Tibial nerve (tissue), 4 donors: ENCODE data around the gene TPBG.

Experiments
- EP300 ChIP-seq, 2 donors: sonication (generic); formaldehyde crosslinking; IDR thresholded peaks; one replicate each; pipeline ENCODE4 v1.6.1; 2017; ENCODE audit warnings: antibody characterized with exemption in 2 of 2, mild to moderate bottlenecking in 1 of 2
- POLR2A ChIP-seq, 2 donors: fragments of 450-650 bp; IDR thresholded peaks; one replicate each; pipeline ENCODE4 v1.6.1; 2017; ENCODE audit warnings: antibody characterized with exemption in 2 of 2, mild to moderate bottlenecking in 2 of 2, moderate library complexity in 2 of 2
- TF ChIP-seq, protein P1 (sequence below), 5 experiments: fragments of 200-600 bp in 3 of 5; fragments of 450-650 bp in 2 of 5; sonication (generic) in 3 of 5; IDR thresholded peaks; one replicate each; pipeline ENCODE4 v1.5.1; 2016 to 2019; ENCODE audit warnings: antibody characterized with exemption in 5 of 5, mild to moderate bottlenecking in 3 of 5, moderate library complexity in 2 of 5

DNA sequence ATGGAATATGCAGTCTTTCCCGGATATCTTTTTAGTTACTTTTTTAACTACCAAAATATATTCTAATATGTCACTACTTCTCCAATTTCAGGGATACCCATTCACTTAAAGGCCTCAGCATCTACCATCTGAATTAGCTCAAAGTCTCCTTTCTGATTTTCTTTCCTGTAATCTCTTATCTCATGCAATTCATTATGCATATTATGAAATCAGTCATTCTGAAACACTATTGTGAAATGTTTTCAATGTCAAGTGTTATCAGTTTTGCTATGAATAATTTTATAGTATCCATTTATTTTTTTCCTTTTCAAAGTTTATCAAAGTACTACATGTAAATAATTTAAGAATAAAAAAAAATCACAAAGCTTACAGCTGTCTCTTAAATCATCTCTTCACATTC lies 41.2 kb upstream of the TPBG start:
- TF ChIP-seq POLR2A (IDR thresholded peaks at IDR 0.05) (no peak), EP300 (IDR thresholded peaks at IDR 0.05) (no peak)
- TF ChIP-seq, protein P1, sequence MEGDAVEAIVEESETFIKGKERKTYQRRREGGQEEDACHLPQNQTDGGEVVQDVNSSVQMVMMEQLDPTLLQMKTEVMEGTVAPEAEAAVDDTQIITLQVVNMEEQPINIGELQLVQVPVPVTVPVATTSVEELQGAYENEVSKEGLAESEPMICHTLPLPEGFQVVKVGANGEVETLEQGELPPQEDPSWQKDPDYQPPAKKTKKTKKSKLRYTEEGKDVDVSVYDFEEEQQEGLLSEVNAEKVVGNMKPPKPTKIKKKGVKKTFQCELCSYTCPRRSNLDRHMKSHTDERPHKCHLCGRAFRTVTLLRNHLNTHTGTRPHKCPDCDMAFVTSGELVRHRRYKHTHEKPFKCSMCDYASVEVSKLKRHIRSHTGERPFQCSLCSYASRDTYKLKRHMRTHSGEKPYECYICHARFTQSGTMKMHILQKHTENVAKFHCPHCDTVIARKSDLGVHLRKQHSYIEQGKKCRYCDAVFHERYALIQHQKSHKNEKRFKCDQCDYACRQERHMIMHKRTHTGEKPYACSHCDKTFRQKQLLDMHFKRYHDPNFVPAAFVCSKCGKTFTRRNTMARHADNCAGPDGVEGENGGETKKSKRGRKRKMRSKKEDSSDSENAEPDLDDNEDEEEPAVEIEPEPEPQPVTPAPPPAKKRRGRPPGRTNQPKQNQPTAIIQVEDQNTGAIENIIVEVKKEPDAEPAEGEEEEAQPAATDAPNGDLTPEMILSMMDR (IDR thresholded peaks at IDR 0.05), result no peak
